ENCODE data around the gene CDCA4. TPM values are rescaled to one million over a fixed set of nuclear protein-coding genes. Genes with fewer than 3 reads are reported as not detected.

The CDCA4 gene
- total and polyA plus RNA-seq, 10 of the 15 experiments (the other 5 are each of a cell fraction or from before 2014, with no cell fraction given), result 10.4 to 64.0 (median 52.1) TPM

- TF ChIP-seq CEBPZ (IDR thresholded peaks at IDR 0.05; ENCODE audit: low read depth, low read length), result peak; percentile 56
- peak; percentile 95 for TF ChIP-seq MTA2 (IDR thresholded peaks at IDR 0.05; ENCODE audit: low read depth)
- TF ChIP-seq NR2C1 (IDR thresholded peaks at IDR 0.05), result peak; percentile 72
- peak; percentile 83 for TF ChIP-seq TCF12 (IDR thresholded peaks at IDR 0.05; ENCODE audit: low read depth, low read length)
- peak; percentile 99 for TF ChIP-seq STAT3 (IDR thresholded peaks at IDR 0.05; ENCODE audit: low read depth, low read length)
- TF ChIP-seq PML (IDR thresholded peaks at IDR 0.05; ENCODE audit: low read length), result no peak
- peak; percentile 58 for TF ChIP-seq ZNF217 (IDR thresholded peaks at IDR 0.05)
- TF ChIP-seq BCL11A (IDR thresholded peaks at IDR 0.05; ENCODE audit: low read depth, low read length), result peak; percentile 96
- peak; percentile 76 for TF ChIP-seq CUX1 (IDR thresholded peaks at IDR 0.05; ENCODE audit: insufficient replicate concordance, low read depth, low read length)
- TF ChIP-seq, protein P1, sequence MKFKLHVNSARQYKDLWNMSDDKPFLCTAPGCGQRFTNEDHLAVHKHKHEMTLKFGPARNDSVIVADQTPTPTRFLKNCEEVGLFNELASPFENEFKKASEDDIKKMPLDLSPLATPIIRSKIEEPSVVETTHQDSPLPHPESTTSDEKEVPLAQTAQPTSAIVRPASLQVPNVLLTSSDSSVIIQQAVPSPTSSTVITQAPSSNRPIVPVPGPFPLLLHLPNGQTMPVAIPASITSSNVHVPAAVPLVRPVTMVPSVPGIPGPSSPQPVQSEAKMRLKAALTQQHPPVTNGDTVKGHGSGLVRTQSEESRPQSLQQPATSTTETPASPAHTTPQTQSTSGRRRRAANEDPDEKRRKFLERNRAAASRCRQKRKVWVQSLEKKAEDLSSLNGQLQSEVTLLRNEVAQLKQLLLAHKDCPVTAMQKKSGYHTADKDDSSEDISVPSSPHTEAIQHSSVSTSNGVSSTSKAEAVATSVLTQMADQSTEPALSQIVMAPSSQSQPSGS (IDR thresholded peaks at IDR 0.05; ENCODE audit: low read length), result no peak
- no peak for TF ChIP-seq NR2C2 (IDR thresholded peaks at IDR 0.05; ENCODE audit: borderline replicate concordance, control insufficient read depth, insufficient read length, low read depth)
- no peak for TF ChIP-seq ZZZ3 (IDR thresholded peaks at IDR 0.05; ENCODE audit: control insufficient read depth, insufficient read length, low read depth)
- TF ChIP-seq PKNOX1 (IDR thresholded peaks at IDR 0.05), result peak; percentile 34
- TF ChIP-seq LARP7 (IDR thresholded peaks at IDR 0.05), result peak; percentile 79
- no peak for TF ChIP-seq RBBP5 (conservative IDR thresholded peaks at IDR 0.05)
- TF ChIP-seq TARDBP (IDR thresholded peaks at IDR 0.05; ENCODE audit: borderline replicate concordance), result peak; percentile 64
- peak; percentile 98 for TF ChIP-seq DPF2 (IDR thresholded peaks at IDR 0.05)
- TF ChIP-seq ATF7 (IDR thresholded peaks at IDR 0.05; ENCODE audit: low read depth), result peak; percentile 97
- TF ChIP-seq MAX (IDR thresholded peaks at IDR 0.05; ENCODE audit: low read depth, low read length), result 0 out of 2 replicates have a peak, but pooled peaks have one; percentile 58
Measured at GRCh38 chr14:105069871-105070759, 49.2 kb upstream of the CDCA4 start (continued).

Measured in GM12878 (cell line).